WTC11 (cell line): ENCODE results near the gene PPP3CA. TPM values are rescaled to one million over a fixed set of nuclear protein-coding genes. Genes with fewer than 3 reads are reported as not detected.

ENCODE experiments used
- ATAC-seq: fragments of 200-7000 bp; cut with Tn5 transposase; 2 replicates; pipeline ENCODE4 v1.10.0; 2021; ENCODE audit warnings: mild to moderate bottlenecking, moderate library complexity
- CTCF ChIA-PET: fragments of 300-600 bp; sonication (Branson Sonifier 250); formaldehyde crosslinking; loops from one replicate; lab custom pipeline; 2021; ENCODE audit warnings: antibody characterized with exemption; lab: Charles Lee
- POLR2A ChIA-PET: fragments of 350-600 bp; sonication (Branson Sonifier 250); formaldehyde crosslinking; loops from one replicate; lab custom pipeline; 2021; ENCODE audit warnings: antibody characterized with exemption; lab: Charles Lee
- DNase-seq: peaks from one replicate; pipeline ENCODE4 v3.0.0; 2021; ENCODE audit warnings: low spot score
- H3K27ac Mint-ChIP-seq: 2 replicates; pipeline ENCODE4 v1.8.0; 2021; ENCODE audit warnings: mixed read lengths
- H3K27me3 Mint-ChIP-seq: 2 replicates; pipeline ENCODE4 v1.8.0; 2021; ENCODE audit warnings: low read depth, mild to moderate bottlenecking, moderate library complexity, mixed read lengths
- H3K36me3 Mint-ChIP-seq: 2 replicates; pipeline ENCODE4 v1.8.0; 2021; ENCODE audit warnings: mixed read lengths
- H3K4me1 Mint-ChIP-seq: 2 replicates; pipeline ENCODE4 v1.8.0; 2022; ENCODE audit warnings: mixed read lengths
- H3K4me3 Mint-ChIP-seq: 2 replicates; pipeline ENCODE4 v1.8.0; 2021; ENCODE audit warnings: mild to moderate bottlenecking, moderate library complexity, mixed read lengths
- H3K9me3 Mint-ChIP-seq: 2 replicates; pipeline ENCODE4 v1.8.0; 2021; ENCODE audit warnings: mixed read lengths
- CREB1 ChIP-seq: sonication (generic); formaldehyde crosslinking; IDR thresholded peaks from 2 replicates; pipeline ENCODE4 v1.8.0; 2023; ENCODE audit warnings: mild to moderate bottlenecking, missing genetic modification reagents
- FOXP1 ChIP-seq: sonication (generic); formaldehyde crosslinking; IDR thresholded peaks from 2 replicates; pipeline ENCODE4 v1.8.0; 2022; ENCODE audit warnings: missing genetic modification reagents, mild to moderate bottlenecking, moderate library complexity, borderline replicate concordance
- GABPB1 ChIP-seq: sonication (generic); formaldehyde crosslinking; IDR thresholded peaks from 2 replicates; pipeline ENCODE4 v1.8.1; 2023; ENCODE audit warnings: mild to moderate bottlenecking, missing genetic modification reagents
- NFE2L1 ChIP-seq: sonication (generic); formaldehyde crosslinking; IDR thresholded peaks from 2 replicates; pipeline ENCODE4 v1.8.1; 2023; ENCODE audit warnings: missing genetic modification reagents
- OVOL2 ChIP-seq: fragments of 250-450 bp; sonication (Bioruptor Pico); IDR thresholded peaks from 2 replicates; pipeline ENCODE4 v1.9.0; 2021; ENCODE audit warnings: mild to moderate bottlenecking, borderline replicate concordance
- ZBTB21 ChIP-seq: sonication (generic); formaldehyde crosslinking; IDR thresholded peaks from 2 replicates; pipeline ENCODE4 v1.8.1; 2023; ENCODE audit warnings: mild to moderate bottlenecking, missing genetic modification reagents, borderline replicate concordance
- ZNF138 ChIP-seq: sonication (generic); formaldehyde crosslinking; conservative IDR thresholded peaks from 2 replicates; pipeline ENCODE4 v1.8.1; 2022; ENCODE audit warnings: mild to moderate bottlenecking, moderate library complexity, missing genetic modification reagents
- total RNA-seq: library from RNA; stranded (reverse); gene quantifications from 3 replicates; pipeline ENCODE4 v1.2.3, GENCODE V29; 2021
- TF ChIP-seq, protein P1 (sequence below): fragments of 200-600 bp; IDR thresholded peaks from 2 replicates; pipeline ENCODE4 v1.8.0; 2022; ENCODE audit warnings: antibody characterized with exemption
- TF ChIP-seq, protein P2 (sequence below): sonication (generic); formaldehyde crosslinking; conservative IDR thresholded peaks from 2 replicates; pipeline ENCODE4 v1.8.1; 2023; ENCODE audit warnings: mild to moderate bottlenecking, low read depth, missing genetic modification reagents, moderate library complexity
- TF ChIP-seq, protein P3 (sequence below): sonication (generic); formaldehyde crosslinking; IDR thresholded peaks from 2 replicates; pipeline ENCODE4 v1.8.1; 2022; ENCODE audit warnings: mild to moderate bottlenecking, missing genetic modification reagents, moderate library complexity, borderline replicate concordance
- TF ChIP-seq, protein P4 (sequence below): sonication (generic); formaldehyde crosslinking; IDR thresholded peaks from 2 replicates; pipeline ENCODE4 v1.8.1; 2022; ENCODE audit warnings: low read depth, mild to moderate bottlenecking, moderate library complexity, missing genetic modification reagents, borderline replicate concordance
- TF ChIP-seq, protein P5 (sequence below): sonication (generic); formaldehyde crosslinking; IDR thresholded peaks from 2 replicates; pipeline ENCODE4 v1.8.1; 2023; ENCODE audit warnings: mild to moderate bottlenecking, missing genetic modification reagents, moderate library complexity
- TF ChIP-seq, protein P6 (sequence below): sonication (generic); formaldehyde crosslinking; IDR thresholded peaks from 2 replicates; pipeline ENCODE4 v1.8.1; 2023; ENCODE audit warnings: mild to moderate bottlenecking, missing genetic modification reagents, borderline replicate concordance
- TF ChIP-seq, protein P7 (sequence below): fragments of 250-450 bp; sonication (Bioruptor Pico); IDR thresholded peaks from 2 replicates; pipeline ENCODE4 v1.8.0; 2021; ENCODE audit warnings: mild to moderate bottlenecking

PPP3CA gene
- total RNA-seq, 1 experiment from 2014 or later, result 41.6 TPM

DNA sequence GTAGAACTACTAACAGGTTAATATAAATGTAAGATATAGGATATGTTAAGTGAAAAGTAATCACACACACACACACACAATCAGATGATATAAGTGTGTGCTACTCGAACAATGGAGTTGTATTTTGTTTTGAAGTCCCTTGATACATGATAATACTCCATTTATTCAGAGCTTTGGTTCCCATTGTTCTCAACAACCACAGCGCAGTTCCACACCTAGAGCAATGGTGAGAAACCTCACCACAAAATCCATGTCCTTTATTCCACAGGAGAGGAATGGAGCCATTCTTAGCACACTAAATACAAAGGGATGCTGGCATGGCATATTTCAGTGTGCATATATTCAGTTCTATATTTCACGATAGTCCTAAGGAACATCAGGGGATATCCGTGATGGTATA is 139.2 kb downstream of the PPP3CA start:
- Mint-ChIP-seq H3K4me3 (no peak overlapping the region), H3K9me3 (no peaks in the 10 kb centered on the region), H3K27ac (peak overlapping the region; percentile 21; the same call in 1 of the 2 replicates), H3K4me1 (peaks cover 49% of the 10 kb centered on the region), H3K36me3 (no peaks in the 10 kb centered on the region), H3K27me3 (no peaks in the 10 kb centered on the region)
- TF ChIP-seq GABPB1 (CRISPR knock-in tag) (no peak), CREB1 (no peak), FOXP1 (CRISPR knock-in tag) (no peak), NFE2L1 (CRISPR knock-in tag) (no peak), ZNF138 (no peak), OVOL2 (CRISPR knock-in tag) (no peak), ZBTB21 (CRISPR knock-in tag) (no peak)
- TF ChIP-seq, protein P1, sequence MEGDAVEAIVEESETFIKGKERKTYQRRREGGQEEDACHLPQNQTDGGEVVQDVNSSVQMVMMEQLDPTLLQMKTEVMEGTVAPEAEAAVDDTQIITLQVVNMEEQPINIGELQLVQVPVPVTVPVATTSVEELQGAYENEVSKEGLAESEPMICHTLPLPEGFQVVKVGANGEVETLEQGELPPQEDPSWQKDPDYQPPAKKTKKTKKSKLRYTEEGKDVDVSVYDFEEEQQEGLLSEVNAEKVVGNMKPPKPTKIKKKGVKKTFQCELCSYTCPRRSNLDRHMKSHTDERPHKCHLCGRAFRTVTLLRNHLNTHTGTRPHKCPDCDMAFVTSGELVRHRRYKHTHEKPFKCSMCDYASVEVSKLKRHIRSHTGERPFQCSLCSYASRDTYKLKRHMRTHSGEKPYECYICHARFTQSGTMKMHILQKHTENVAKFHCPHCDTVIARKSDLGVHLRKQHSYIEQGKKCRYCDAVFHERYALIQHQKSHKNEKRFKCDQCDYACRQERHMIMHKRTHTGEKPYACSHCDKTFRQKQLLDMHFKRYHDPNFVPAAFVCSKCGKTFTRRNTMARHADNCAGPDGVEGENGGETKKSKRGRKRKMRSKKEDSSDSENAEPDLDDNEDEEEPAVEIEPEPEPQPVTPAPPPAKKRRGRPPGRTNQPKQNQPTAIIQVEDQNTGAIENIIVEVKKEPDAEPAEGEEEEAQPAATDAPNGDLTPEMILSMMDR, result no peak
- TF ChIP-seq, protein P2, sequence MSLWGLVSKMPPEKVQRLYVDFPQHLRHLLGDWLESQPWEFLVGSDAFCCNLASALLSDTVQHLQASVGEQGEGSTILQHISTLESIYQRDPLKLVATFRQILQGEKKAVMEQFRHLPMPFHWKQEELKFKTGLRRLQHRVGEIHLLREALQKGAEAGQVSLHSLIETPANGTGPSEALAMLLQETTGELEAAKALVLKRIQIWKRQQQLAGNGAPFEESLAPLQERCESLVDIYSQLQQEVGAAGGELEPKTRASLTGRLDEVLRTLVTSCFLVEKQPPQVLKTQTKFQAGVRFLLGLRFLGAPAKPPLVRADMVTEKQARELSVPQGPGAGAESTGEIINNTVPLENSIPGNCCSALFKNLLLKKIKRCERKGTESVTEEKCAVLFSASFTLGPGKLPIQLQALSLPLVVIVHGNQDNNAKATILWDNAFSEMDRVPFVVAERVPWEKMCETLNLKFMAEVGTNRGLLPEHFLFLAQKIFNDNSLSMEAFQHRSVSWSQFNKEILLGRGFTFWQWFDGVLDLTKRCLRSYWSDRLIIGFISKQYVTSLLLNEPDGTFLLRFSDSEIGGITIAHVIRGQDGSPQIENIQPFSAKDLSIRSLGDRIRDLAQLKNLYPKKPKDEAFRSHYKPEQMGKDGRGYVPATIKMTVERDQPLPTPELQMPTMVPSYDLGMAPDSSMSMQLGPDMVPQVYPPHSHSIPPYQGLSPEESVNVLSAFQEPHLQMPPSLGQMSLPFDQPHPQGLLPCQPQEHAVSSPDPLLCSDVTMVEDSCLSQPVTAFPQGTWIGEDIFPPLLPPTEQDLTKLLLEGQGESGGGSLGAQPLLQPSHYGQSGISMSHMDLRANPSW (CRISPR knock-in tag), result no peak
- TF ChIP-seq, protein P3, sequence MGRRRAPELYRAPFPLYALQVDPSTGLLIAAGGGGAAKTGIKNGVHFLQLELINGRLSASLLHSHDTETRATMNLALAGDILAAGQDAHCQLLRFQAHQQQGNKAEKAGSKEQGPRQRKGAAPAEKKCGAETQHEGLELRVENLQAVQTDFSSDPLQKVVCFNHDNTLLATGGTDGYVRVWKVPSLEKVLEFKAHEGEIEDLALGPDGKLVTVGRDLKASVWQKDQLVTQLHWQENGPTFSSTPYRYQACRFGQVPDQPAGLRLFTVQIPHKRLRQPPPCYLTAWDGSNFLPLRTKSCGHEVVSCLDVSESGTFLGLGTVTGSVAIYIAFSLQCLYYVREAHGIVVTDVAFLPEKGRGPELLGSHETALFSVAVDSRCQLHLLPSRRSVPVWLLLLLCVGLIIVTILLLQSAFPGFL (CRISPR knock-in tag), result no peak
- TF ChIP-seq, protein P4, sequence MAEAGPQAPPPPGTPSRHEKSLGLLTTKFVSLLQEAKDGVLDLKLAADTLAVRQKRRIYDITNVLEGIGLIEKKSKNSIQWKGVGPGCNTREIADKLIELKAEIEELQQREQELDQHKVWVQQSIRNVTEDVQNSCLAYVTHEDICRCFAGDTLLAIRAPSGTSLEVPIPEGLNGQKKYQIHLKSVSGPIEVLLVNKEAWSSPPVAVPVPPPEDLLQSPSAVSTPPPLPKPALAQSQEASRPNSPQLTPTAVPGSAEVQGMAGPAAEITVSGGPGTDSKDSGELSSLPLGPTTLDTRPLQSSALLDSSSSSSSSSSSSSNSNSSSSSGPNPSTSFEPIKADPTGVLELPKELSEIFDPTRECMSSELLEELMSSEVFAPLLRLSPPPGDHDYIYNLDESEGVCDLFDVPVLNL (CRISPR knock-in tag), result no peak
- TF ChIP-seq, protein P5, sequence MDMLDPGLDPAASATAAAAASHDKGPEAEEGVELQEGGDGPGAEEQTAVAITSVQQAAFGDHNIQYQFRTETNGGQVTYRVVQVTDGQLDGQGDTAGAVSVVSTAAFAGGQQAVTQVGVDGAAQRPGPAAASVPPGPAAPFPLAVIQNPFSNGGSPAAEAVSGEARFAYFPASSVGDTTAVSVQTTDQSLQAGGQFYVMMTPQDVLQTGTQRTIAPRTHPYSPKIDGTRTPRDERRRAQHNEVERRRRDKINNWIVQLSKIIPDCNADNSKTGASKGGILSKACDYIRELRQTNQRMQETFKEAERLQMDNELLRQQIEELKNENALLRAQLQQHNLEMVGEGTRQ (CRISPR knock-in tag), result no peak
- TF ChIP-seq, protein P6, sequence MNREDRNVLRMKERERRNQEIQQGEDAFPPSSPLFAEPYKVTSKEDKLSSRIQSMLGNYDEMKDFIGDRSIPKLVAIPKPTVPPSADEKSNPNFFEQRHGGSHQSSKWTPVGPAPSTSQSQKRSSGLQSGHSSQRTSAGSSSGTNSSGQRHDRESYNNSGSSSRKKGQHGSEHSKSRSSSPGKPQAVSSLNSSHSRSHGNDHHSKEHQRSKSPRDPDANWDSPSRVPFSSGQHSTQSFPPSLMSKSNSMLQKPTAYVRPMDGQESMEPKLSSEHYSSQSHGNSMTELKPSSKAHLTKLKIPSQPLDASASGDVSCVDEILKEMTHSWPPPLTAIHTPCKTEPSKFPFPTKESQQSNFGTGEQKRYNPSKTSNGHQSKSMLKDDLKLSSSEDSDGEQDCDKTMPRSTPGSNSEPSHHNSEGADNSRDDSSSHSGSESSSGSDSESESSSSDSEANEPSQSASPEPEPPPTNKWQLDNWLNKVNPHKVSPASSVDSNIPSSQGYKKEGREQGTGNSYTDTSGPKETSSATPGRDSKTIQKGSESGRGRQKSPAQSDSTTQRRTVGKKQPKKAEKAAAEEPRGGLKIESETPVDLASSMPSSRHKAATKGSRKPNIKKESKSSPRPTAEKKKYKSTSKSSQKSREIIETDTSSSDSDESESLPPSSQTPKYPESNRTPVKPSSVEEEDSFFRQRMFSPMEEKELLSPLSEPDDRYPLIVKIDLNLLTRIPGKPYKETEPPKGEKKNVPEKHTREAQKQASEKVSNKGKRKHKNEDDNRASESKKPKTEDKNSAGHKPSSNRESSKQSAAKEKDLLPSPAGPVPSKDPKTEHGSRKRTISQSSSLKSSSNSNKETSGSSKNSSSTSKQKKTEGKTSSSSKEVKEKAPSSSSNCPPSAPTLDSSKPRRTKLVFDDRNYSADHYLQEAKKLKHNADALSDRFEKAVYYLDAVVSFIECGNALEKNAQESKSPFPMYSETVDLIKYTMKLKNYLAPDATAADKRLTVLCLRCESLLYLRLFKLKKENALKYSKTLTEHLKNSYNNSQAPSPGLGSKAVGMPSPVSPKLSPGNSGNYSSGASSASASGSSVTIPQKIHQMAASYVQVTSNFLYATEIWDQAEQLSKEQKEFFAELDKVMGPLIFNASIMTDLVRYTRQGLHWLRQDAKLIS (CRISPR knock-in tag), result no peak
- TF ChIP-seq, protein P7, sequence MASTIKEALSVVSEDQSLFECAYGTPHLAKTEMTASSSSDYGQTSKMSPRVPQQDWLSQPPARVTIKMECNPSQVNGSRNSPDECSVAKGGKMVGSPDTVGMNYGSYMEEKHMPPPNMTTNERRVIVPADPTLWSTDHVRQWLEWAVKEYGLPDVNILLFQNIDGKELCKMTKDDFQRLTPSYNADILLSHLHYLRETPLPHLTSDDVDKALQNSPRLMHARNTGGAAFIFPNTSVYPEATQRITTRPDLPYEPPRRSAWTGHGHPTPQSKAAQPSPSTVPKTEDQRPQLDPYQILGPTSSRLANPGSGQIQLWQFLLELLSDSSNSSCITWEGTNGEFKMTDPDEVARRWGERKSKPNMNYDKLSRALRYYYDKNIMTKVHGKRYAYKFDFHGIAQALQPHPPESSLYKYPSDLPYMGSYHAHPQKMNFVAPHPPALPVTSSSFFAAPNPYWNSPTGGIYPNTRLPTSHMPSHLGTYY (CRISPR knock-in tag), result no peak
- ATAC-seq (no peak), DNase-seq (no peak)
- ChIA-PET POLR2A (no interaction called here), CTCF (no interaction called here)
